Keratinocyte (primary cell): ENCODE results near the gene LRRC4C.

Experiments used
- CTCF ChIP-seq, 3 experiments: IDR thresholded peaks in 1 of 3; conservative IDR thresholded peaks in 1 of 3; optimal IDR thresholded peaks in 1 of 3; 2 replicates in 2 of 3; 3 replicates in 1 of 3; pipeline versions ENCODE3 to v1.5.1; 2011; ENCODE audit warnings: low read length in 3 of 3, mild to moderate bottlenecking in 3 of 3, moderate library complexity in 2 of 3, control low read depth in 1 of 3, inconsistent platforms in 1 of 3; ENCODE audit not compliant: insufficient read depth in 2 of 3; ENCODE audit errors: extremely low read depth in 1 of 3
- EZH2 ChIP-seq: IDR thresholded peaks from one replicate; pipeline ENCODE4 v1.6.1; 2012; ENCODE audit warnings: inconsistent platforms, mild to moderate bottlenecking, low read length, moderate library complexity

GRCh38 chr11:40825201-40825834 lies 634.1 kb downstream of the LRRC4C start:
- TF ChIP-seq CTCF (optimal IDR thresholded peaks at IDR 0.05 in 1 of 3, IDR thresholded peaks at IDR 0.05 in 1 of 3, conservative IDR thresholded peaks at IDR 0.05 in 1 of 3; ENCODE audit: extremely low read depth in 1 of 3, insufficient read depth in 2 of 3, low read length in 3 of 3) (no peak), EZH2 (no peak)
